ENCODE results near the gene GDPD2. TPM values are rescaled to one million over a fixed set of nuclear protein-coding genes. Genes with fewer than 3 reads are reported as not detected.

GDPD2 gene
- total RNA-seq, 1 donor from 2014 or later, result not detected

DNA sequence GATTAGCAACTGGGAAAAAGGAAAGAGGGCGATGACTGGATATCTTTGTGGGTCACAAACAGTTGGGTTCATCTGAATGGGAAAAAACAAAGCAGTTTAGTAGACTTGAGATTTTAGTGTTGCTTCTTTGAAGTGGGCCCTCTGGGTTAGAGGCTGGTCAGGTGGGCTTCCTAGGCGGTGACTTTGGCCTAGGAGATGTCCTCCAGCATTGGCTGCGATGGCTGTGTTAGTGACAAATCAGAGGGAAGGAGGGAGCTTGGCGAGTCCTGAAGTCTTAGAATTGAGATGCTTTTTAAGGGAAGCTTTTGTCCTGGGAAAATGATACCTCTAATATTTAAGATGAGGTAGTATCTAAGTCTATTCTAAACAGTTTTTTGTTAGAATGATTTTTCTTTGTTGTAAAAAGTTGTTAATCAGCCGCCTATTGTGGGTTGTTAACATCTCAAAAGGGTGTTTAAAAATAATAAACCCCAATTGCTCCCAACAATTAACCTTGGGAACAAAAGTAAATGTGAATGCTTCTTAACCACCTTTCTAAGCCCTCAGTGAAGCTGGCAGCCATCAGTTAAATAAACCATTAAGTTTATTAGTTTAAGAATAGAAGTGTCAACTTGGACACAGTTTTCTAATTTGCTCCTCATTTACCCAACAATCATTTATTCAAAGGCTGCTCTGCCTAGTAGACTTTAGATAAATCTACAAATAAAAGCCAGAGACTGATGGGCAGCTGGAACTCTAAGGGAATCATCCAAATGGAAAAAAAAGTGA lies 53.2 kb downstream of the GDPD2 start:
- no peak for DNase-seq (ENCODE audit: low read depth in 2 of 2)

DNA sequence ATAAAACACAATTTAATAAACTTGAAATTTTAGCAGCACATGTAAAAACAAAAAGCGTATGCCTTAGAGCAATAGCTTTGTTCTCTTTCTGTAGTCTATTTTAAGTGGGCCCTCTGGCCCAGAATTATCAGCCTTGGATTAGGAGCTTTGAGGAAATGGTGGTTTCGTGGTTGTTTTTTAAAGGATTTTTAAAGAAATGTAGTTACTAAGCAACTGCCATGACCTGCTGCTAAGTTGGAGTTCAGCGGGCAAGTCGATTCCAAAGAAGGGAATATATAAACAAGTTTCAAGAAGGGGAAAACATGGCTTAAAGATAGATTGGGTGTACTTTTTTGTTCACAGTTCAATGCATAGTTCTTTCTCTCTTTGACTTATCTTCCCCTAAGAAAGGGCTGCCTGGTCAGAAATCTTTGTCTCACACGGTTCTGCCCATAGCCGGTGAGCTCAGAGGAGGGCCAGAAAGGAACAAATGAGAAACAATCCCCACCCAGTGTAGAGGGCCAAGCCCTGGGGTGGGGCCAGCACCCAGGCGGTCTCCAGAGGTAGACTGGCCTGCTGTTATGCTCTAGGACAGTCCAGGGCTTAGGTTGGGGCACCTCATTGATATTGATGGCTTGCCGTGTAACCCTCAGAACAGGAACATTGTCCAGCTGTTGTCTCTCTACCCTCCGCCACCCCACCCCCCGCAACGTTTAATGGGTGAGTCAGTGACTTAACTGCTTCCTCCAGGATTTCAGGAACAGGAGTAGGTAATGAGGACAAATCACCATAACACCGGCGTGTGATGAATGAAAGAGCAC lies 54.0 kb downstream of the GDPD2 start:
- peak in 1 of 2 donors; percentile 60 for DNase-seq (ENCODE audit: low read depth in 2 of 2)

DNA sequence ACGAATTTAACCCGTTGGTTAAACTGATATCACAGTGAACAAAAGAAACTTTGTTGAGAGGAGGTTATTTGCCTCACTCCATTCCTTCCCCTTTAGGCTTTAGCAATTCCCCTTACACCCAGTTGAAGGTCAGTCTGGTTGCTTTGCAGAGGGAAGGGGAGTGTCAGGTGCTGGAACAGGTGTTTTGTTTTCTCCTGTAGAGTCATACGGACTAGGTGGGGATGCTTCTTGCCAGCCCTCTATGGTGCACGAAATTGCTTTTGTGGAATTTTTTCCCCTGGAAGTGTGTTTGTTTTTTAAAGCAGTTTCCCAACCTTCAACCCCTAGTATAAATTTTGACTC lies 54.6 kb downstream of the GDPD2 start:
- no peak for DNase-seq (ENCODE audit: low read depth in 2 of 2)

DNA sequence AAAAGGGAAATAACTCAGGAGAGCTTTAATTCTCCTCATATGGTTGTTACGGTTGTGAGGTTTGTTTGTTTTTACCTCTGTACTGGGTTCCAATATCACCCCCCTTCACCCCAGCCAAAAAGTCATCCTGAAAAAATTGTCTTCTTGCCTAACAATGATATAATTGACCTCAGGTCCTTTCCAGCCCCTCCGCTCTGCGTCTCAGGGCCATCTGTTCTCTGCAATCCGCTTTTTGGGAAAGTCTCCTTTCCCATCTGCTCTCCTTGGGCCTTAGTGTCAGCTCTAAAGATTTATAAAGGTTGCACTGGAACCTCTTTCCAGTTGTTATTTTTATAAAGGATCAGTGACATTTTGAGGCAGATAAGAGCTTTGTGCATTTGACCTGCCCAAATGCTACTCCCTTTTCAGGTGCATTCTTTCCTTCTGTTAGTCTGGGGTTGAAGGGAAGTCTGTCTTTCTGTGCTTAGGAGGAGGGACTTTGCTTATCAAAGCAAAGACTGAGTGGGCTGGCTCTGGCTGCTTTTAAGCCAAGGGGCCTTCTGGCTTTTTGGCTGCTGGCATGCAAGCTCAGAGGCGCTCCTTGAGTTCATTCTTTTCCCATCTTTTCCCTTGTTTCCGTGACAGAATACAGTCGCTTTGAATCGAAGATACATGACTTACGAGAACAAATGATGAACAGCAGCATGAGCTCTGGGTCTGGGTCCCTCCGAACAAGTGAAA lies 55.6 kb downstream of the GDPD2 start:
- no peak for DNase-seq (ENCODE audit: low read depth in 2 of 2)

DNA sequence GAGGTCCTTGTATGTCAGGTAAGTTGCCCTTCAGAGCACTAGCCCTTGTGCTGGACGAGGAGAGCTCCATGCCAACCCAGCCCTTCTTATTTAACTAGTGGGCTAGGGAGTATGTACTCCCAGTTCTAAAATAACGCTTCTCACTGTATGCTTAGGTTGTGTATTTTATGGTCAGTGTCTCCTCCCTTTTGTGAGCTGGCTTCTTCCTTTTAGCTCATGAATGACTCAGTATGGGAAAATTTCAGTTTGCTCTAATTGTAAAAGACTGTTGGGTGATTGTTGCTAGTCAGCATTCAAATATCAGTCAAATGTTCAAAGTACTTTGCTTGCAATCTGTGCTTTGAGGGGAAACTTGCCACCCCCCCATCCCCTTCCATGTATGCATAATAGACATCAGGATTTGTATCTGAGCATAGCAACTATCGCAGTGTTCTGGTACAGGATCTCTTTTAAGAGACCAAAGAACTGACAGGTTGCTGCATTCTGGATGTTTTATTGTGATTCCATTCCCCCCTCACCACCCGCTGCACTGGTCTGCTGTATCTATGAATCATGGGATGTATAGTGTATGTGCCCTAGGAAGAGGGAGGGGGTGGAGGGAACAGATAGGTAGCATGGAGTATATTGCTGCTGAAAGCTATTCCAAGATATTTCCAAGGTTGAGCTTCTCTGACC lies 56.3 kb downstream of the GDPD2 start:
- DNase-seq (ENCODE audit: low read depth in 2 of 2), result peak in 1 of 2 donors; percentile 45

DNA sequence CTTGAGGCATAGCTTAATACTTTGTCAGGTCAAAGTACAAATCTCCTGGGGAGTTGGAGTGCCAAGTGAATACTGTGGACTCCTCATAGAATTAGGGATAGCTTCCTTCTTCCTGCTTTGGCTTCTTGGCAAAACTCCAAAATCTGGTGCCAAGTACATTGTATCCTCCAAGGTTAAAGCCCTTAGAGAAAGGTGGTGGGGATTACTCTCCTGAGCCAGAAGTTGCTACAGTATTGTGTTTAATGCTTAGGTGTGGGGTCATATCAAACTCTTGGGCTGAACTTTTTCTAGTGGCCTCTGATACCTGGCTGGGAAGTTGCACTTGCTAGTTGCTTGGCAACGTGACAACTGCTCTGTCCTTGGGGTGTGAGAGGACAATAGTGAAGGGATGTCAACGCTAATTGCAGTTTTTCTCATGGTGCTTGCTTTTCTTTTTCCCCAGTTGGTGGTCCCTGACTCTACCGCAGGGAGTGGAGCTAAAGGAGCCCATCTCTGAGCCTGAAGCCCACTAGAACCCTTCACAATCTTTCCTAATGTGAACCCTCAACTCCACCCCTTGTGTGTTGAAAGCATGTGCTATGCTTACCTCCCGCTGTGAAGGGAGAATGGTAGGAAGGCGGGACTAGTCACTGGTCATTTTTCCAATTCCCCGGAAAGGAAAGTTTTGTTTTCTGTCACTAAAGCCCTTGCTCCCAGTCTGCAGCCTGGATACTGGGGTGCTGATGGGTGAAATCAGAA lies 57.0 kb downstream of the GDPD2 start:
- DNase-seq (ENCODE audit: low read depth in 2 of 2), result peak in 1 of 2 donors; percentile 21

DNA sequence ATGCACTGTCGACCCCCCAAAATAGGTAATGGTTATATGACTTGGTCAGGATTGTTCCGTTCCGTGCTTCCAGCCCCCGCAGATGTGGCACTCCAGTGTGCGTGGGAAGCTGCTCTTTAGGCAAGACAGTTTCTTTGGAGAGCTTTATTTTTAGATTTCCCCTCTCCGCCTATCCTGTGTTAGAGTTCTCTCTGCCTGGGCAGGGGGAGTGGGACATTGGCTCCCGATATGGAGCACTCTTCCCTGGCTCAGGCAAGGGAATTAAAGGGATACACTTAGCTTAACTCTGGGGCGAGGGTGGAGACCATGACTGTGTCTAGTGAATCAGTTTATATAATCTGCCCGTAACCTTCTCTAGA lies 57.5 kb downstream of the GDPD2 start:
- DNase-seq (ENCODE audit: low read depth in 2 of 2), result no peak

DNA sequence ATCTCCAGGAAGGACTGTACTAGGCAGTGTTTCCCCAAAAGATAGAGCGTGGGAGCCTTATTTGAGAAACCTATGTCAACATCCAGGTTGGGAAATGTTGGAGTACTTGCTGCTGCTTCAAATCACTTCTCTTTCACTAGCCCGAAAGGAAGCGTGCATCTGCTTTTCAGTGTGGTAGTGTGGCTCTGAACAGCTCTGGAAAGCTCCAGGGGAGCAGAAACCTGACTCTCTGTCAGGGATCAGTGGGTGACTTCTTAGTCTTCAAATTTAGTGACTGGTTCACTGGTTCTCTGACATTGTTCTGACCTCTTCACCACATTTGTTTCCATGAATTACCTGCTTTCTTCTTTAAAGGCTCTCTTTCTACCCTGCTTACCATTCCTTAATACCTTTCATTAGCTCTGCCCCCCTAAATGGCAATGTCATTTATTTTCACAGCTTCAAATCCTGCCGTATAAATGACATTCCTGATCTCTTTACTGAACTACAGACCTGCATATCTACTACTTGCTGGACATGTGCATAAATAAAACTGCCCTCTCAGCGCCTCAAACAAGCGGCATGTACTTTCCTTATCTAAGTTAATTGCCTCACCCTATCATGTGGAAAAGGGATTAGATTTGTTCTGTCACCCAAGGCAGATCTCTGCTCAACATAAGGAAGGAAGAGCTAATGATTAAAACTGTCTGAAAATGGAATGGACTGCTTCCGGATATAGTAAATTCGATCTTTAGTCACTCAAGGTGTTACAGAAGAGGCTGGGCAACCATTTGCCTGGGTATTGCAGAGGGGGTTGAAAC lies 58.6 kb downstream of the GDPD2 start:
- DNase-seq (ENCODE audit: low read depth in 2 of 2), result peak in 1 of 2 donors; percentile 10

DNA sequence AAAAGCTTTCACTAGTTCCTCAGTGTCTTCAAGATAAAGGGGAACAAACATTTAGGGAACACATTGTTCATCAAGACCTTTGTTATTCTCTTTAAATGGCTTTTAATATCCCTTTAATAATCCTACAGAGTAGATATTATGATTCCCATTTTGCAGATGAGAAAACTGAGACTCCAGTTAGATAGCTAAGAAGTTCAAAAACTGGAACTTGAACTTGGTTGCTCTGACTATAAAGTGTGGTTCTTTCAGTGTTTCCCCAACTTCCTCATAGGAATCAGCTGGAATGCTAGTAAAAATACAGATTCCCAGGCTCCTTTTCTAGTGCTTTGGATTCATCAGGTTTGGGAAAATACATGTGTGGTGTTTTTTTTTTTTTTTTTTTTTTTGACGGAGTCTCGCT lies 59.2 kb downstream of the GDPD2 start:
- no peak for DNase-seq (ENCODE audit: low read depth in 2 of 2)

Other genes starting within 250 kb of the GDPD2 start
- not detected in 2 replicates for gene DGAT2L6, start 245.8 kb upstream of the GDPD2 start, total RNA-seq
- not detected in 2 replicates for gene AWAT1, start 188.7 kb upstream of the GDPD2 start, total RNA-seq
- gene P2RY4, start 163.1 kb upstream of the GDPD2 start, total RNA-seq, result not detected in 2 replicates
- not detected in 2 replicates for gene ARR3, start 155.0 kb upstream of the GDPD2 start, total RNA-seq
- not detected in 2 replicates for gene RAB41, start 141.1 kb upstream of the GDPD2 start, total RNA-seq
- 28.5 and 35.9 TPM in 2 replicates for gene PDZD11, start 133.4 kb upstream of the GDPD2 start, total RNA-seq
- 4.3 and 9.5 TPM in 2 replicates for gene KIF4A, start 133.2 kb upstream of the GDPD2 start, total RNA-seq
- gene DLG3, start 21.5 kb downstream of the GDPD2 start, total RNA-seq, result 0.89 and 0.90 TPM in 2 replicates

All from dermis microvascular lymphatic vessel endothelial cell (primary cell).